HepG2 (cell line): ENCODE measurements around the gene FOLR1. TPM values are rescaled to one million over a fixed set of nuclear protein-coding genes. Genes with fewer than 3 reads are reported as not detected.

Source experiments
- ATAC-seq: fragments of 200-7000 bp; cut with Tn5 transposase; 3 replicates; pipeline ENCODE4 v1.9.1; 2020; ENCODE audit warnings: mild to moderate bottlenecking, moderate library complexity
- BruUV-seq: library from RNA; stranded (reverse); fragments of 400-500 nt; replicated peaks from 2 replicates; lab custom pipeline; 2021; lab: Mats Ljungman, UMichigan
- CTCF ChIA-PET: fragments of 300-600 bp; formaldehyde crosslinking; extraction: SDS; loops from one replicate; lab custom pipeline; 2021; ENCODE audit warnings: low total read pairs, inconsistent platforms, low intra/inter-chr PET ratio; lab: Yijun Ruan, JAX
- POLR2A ChIA-PET: fragments of 350-600 bp; sonication (Branson Sonifier 250); formaldehyde crosslinking; loops from one replicate; lab custom pipeline; 2020; ENCODE audit warnings: antibody characterized with exemption, inconsistent platforms; lab: Yijun Ruan, JAX
- DNase-seq: peaks from one replicate; pipeline ENCODE4 v3.0.0-alpha.2; 2015; ENCODE audit warnings: low spot score
- FAIRE-seq: peaks from 3 replicates; lab custom pipeline; 2011; peaks lifted over from hg19 to GRCh38; lab: Jason Lieb, UNC
- H2AFZ ChIP-seq: one replicate; pipeline ENCODE4 v1.6.1; 2011; ENCODE audit warnings: low read length, inconsistent platforms
- H3K27ac ChIP-seq: fragments of 300-600 bp; 3 replicates; pipeline ENCODE4 v1.8.0; 2011; ENCODE audit warnings: mixed run types, mild to moderate bottlenecking, mixed read lengths, low read length, inconsistent platforms; ENCODE audit not compliant: insufficient read depth; ENCODE audit errors: extremely low read length
- H3K27me3 ChIP-seq, 2 experiments: fragments of 200-600 bp in 1 of 2; 2 replicates in 1 of 2; 3 replicates in 1 of 2; pipeline versions ENCODE4 v1.6.0 to v1.8.0; 2011; ENCODE audit warnings: low read length in 2 of 2, mild to moderate bottlenecking in 2 of 2, moderate library complexity in 2 of 2, inconsistent platforms in 1 of 2; ENCODE audit not compliant: insufficient read depth in 2 of 2, control insufficient read depth in 1 of 2
- H3K36me3 ChIP-seq, 2 experiments: fragments of 200-600 bp in 1 of 2; replicated peaks in 1 of 2; 2 replicates in 1 of 2; 3 replicates in 1 of 2; pipeline versions ENCODE4 v1.5.1 to v1.8.0; 2011; ENCODE audit warnings: low read length in 2 of 2, inconsistent platforms in 1 of 2; ENCODE audit not compliant: insufficient read depth in 2 of 2, control insufficient read depth in 1 of 2
- H3K4me1 ChIP-seq: 2 replicates; pipeline ENCODE4 v1.5.1; 2012; ENCODE audit warnings: low read length, inconsistent platforms; ENCODE audit not compliant: insufficient read depth
- H3K4me2 ChIP-seq: 2 replicates; pipeline ENCODE4 v1.6.0; 2011; ENCODE audit warnings: low read depth, low read length, inconsistent platforms
- H3K4me3 ChIP-seq, 3 experiments: fragments of 200-600 bp in 1 of 3; sonication (generic), shearing (Covaris generic) in 1 of 3; replicated peaks in 1 of 3; 2 replicates each; pipeline ENCODE4 v1.5.1; 2011 to 2016; ENCODE audit warnings: low read length in 3 of 3, inconsistent platforms in 2 of 3, low read depth in 2 of 3, mild to moderate bottlenecking in 2 of 3, control low read depth in 1 of 3, mixed read lengths in 1 of 3; ENCODE audit not compliant: insufficient read depth in 1 of 3
- H3K79me2 ChIP-seq: one replicate; pipeline ENCODE4 v1.6.1; 2011; ENCODE audit warnings: low read length, inconsistent platforms; ENCODE audit not compliant: insufficient read depth
- H3K9ac ChIP-seq: 2 replicates; pipeline ENCODE4 v1.6.0; 2011; ENCODE audit warnings: mild to moderate bottlenecking, low read depth, low read length, inconsistent platforms; ENCODE audit not compliant: insufficient read depth
- H3K9me3 ChIP-seq: 2 replicates; pipeline ENCODE4 v1.5.1; 2012; ENCODE audit warnings: mild to moderate bottlenecking, low read length
- H4K20me1 ChIP-seq: 2 replicates; pipeline ENCODE4 v1.6.0; 2011; ENCODE audit warnings: inconsistent platforms, mild to moderate bottlenecking, low read length, moderate library complexity; ENCODE audit not compliant: insufficient read depth
- HHEX ChIP-seq: IDR thresholded peaks from 2 replicates; pipeline ENCODE4 v1.6.1; 2016; ENCODE audit warnings: control low read depth
- HMGXB4 ChIP-seq, 2 experiments: sonication (generic) in 1 of 2; formaldehyde crosslinking in 1 of 2; IDR thresholded peaks; 2 replicates each; pipeline versions ENCODE4 v1.4.0 to v1.6.1; 2018 to 2020; ENCODE audit warnings: missing genetic modification reagents in 2 of 2, borderline replicate concordance in 1 of 2, low read depth in 1 of 2, mild to moderate bottlenecking in 1 of 2, missing biosample characterization in 1 of 2
- ISX ChIP-seq: sonication (generic); formaldehyde crosslinking; conservative IDR thresholded peaks from 2 replicates; pipeline ENCODE4 v1.5.0; 2020; ENCODE audit warnings: missing genetic modification reagents
- MED1 ChIP-seq: sonication (generic); formaldehyde crosslinking; IDR thresholded peaks from 2 replicates; pipeline ENCODE4 v1.4.0; 2020; ENCODE audit warnings: missing genetic modification reagents
- MTF1 ChIP-seq: sonication (generic); formaldehyde crosslinking; IDR thresholded peaks from 2 replicates; pipeline ENCODE4 v1.5.0; 2020; ENCODE audit warnings: missing genetic modification reagents
- PAF1 ChIP-seq: IDR thresholded peaks from 2 replicates; pipeline ENCODE4 v1.6.1; 2016; ENCODE audit warnings: missing genetic modification reagents, missing compliant biosample characterization
- PLSCR1 ChIP-seq: sonication (generic); formaldehyde crosslinking; IDR thresholded peaks from 2 replicates; pipeline ENCODE4 v1.5.0; 2020; ENCODE audit warnings: missing genetic modification reagents, mild to moderate bottlenecking, borderline replicate concordance
- SATB2 ChIP-seq: sonication (generic); formaldehyde crosslinking; IDR thresholded peaks from 2 replicates; pipeline ENCODE4 v1.5.0; 2020; ENCODE audit warnings: missing genetic modification reagents
- SMAD3 ChIP-seq: sonication (generic); formaldehyde crosslinking; IDR thresholded peaks from 2 replicates; pipeline ENCODE4 v1.4.0; 2020; ENCODE audit warnings: missing genetic modification reagents
- ZNF136 ChIP-seq: sonication (generic); formaldehyde crosslinking; IDR thresholded peaks from 2 replicates; pipeline ENCODE4 v1.8.1; 2022; ENCODE audit warnings: low read depth, mild to moderate bottlenecking, moderate library complexity, missing genetic modification reagents
- ZNF263 ChIP-seq: sonication (generic); formaldehyde crosslinking; IDR thresholded peaks from 2 replicates; pipeline ENCODE4 v1.4.0; 2020; ENCODE audit warnings: missing genetic modification reagents
- WGBS: methylation state at CpG from one replicate; pipeline ENCODE4 v1.1.6; 2017; ENCODE audit warnings: low lambda C conversion rate; 5-methylcytosine and 5-hydroxymethylcytosine counted together
- in situ Hi-C: cut with HindIII; loops from 2 replicates; pipeline ENCODE4 v1.10.0; 2017; ENCODE audit warnings: low pct_unique_long_range_greater_than_20kb; ENCODE audit not compliant: extremely low pct_ligation_motif_present
- intact Hi-C: fragments of 100-400 bp; cut with micrococcal nuclease; formaldehyde crosslinking; loops from one replicate; pipeline ENCODE4 v1.10.0; 2022; ENCODE audit not compliant: unreplicated experiment
- polyA plus RNA-seq, 8 experiments: library from polyadenylated mRNA; depleted of rRNA in 3 of 8; stranded (reverse) in 7 of 8; unstranded in 1 of 8; fragments of >200 nt; fragmentation: Illumina TruSeq in 4 of 8; extraction: Trizol in 4 of 8; gene quantifications; 2 replicates each; pipeline versions ENCODE4 v1.2.1 to v1.2.3, GENCODE V29; 2011 to 2016; ENCODE audit warnings: low read depth in 4 of 8, missing spikeins in 1 of 8, mixed read lengths in 1 of 8; ENCODE audit not compliant: insufficient read depth in 1 of 8
- total RNA-seq, 5 experiments: library from RNA; depleted of rRNA; stranded (reverse); fragments of >200 nt; fragmentation: Illumina TruSeq; extraction: Trizol; gene quantifications; 2 replicates each; pipeline ENCODE4 v1.2.3, GENCODE V29; 2016; ENCODE audit warnings: low read depth in 1 of 5

Gene FOLR1
- total and polyA plus RNA-seq, 2 of the 13 experiments (the other 11 are each of a cell fraction or from before 2014, with no cell fraction given) = 0.20 TPM; not detected in 1

DNA sequence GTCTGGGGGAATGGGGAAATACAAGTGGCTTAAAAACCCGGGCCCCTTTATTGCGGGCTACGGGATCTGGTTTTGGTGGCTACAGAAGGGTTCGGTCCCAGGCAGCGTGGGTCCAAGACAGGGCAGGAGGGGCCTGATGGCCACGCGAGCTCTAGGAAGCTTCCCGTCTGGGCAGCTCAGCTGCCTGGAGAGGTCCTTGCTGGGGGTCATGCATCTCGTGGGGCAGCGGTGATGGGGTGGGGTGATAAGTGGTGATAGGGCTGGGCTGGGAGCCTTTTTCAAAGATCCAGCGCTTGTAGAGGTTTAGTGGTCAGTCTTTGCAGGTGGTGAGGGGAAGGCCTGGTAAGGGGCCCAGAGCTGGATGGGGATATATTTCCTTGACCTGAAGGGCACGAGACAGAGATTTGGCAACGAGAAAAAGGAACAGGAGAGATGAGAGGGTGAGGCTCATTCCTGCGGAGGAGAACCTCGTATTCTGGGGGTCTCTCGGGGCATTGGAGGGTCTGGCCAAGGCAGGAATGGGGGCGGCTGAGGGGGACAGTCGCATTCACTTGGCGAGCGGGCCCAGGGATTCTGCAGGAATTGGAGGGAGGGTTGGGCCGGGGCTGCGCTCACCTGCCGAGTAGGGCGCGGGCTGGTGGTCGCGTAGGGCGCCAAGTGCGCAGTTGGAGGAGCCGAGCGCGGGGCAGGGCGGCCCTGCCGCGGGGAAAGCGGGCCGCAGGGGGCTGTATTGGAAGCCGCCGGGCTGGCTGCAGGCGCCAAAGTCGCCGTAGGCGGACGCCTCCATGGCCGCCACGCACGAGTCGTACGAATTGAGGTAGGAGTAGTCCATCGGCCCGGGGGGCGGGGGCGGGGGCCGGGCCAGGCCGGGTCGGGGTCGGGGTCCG, 51.5 kb downstream of the FOLR1 start (continued):
- TF ChIP-seq PLSCR1 (CRISPR knock-in tag) = no peak

DNA sequence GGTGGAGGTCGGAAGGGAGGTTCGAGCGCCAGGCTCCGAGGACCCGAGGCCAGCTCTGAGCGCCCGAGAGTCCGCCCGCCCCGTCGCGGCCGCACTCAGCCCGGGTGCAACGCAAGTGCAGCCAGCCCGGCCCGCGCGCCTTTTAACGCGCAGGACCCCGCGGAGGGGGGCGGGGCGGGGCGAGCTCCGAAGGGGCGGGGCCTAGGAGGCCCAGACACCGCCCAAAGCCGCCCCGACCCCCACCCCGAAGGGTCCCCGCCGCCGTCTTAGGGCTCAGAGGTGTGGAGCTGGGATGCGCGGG, 52.1 kb downstream of the FOLR1 start, which contains the start of gene PHOX2A:
PHOX2A (minus strand) TSS at position 117 of the 301 bp plus-strand sequence. CDS start 172 bp downstream, outside the sequence.
- DNase-seq (no peak), FAIRE-seq (no peak), ATAC-seq (no peak)
- no TSS peak for BruUV-seq
- no CpG with 5 or more reads among the region's 37 CpGs for WGBS
- Histone ChIP-seq H3K4me3 (no peak within 1 kb of the TSS), H3K9me3 (no peaks in the 10 kb centered on the region), H3K79me2 (no peaks in the 10 kb centered on the region), H3K27ac (no peak within 1 kb of the TSS), H3K9ac (no peak within 1 kb of the TSS), H4K20me1 (no peaks in the 10 kb centered on the region), H3K4me2 (no peak within 1 kb of the TSS), H3K4me1 (peaks cover 17% of the 10 kb centered on the region), H3K36me3 (no peaks in the 10 kb centered on the region), H3K27me3 (peaks cover 13 to 76% of the 10 kb centered on the region in 2 experiments), H2AFZ (no peak within 1 kb of the TSS)
- intact Hi-C loops = no loop called here
- CTCF ChIA-PET = no interaction called here
- TF ChIP-seq ZNF263 (CRISPR knock-in tag) (no peak), SMAD3 (CRISPR knock-in tag) (no peak), PAF1 (no peak), MTF1 (CRISPR knock-in tag) (no peak), SATB2 (CRISPR knock-in tag) (no peak), MED1 (no peak), ISX (no peak), ZNF136 (CRISPR knock-in tag) (no peak), HHEX (CRISPR knock-in tag) (no peak), HMGXB4 (CRISPR knock-in tag; IDR thresholded peaks at IDR 0.05; ENCODE audit: borderline replicate concordance in 1 of 2, low read depth in 1 of 2) (no peak)
- POLR2A ChIA-PET = no interaction called here
- in situ Hi-C loops = no loop called here
